Psoas muscle (tissue), 8 donors: Measurements from ENCODE around the gene RIMBP2. TPM values are rescaled to one million over a fixed set of nuclear protein-coding genes. Genes with fewer than 3 reads are reported as not detected.

Experiments
- ATAC-seq, 4 donors: fragments of 200-7000 bp; cut with Tn5 transposase; one replicate each; pipeline ENCODE4 v1.9.1; 2020; ENCODE audit warnings: moderate library complexity in 3 of 4, mild to moderate bottlenecking in 2 of 4
- DNase-seq, 2 donors: peaks; one replicate each; pipeline ENCODE4 v3.0.0-alpha.2; 2020
- H3K27ac ChIP-seq: fragments of 200-600 bp; one replicate; pipeline ENCODE4 v1.8.0; 2022
- H3K27me3 ChIP-seq, 3 donors: fragments of 200-600 bp in 1 of 3; one replicate each; pipeline versions ENCODE4 v1.6.1 to v1.8.0; 2013 to 2022; ENCODE audit warnings: low read length in 2 of 3, mild to moderate bottlenecking in 2 of 3, moderate library complexity in 1 of 3; ENCODE audit not compliant: insufficient read depth in 3 of 3
- H3K36me3 ChIP-seq, 2 donors: fragments of 200-600 bp in 1 of 2; one replicate each; pipeline versions ENCODE4 v1.6.1 to v1.8.0; 2013 to 2022; ENCODE audit warnings: low read depth in 1 of 2, mild to moderate bottlenecking in 1 of 2, moderate library complexity in 1 of 2; ENCODE audit not compliant: insufficient read depth in 1 of 2
- H3K4me1 ChIP-seq: fragments of 200-600 bp; one replicate; pipeline ENCODE4 v1.8.0; 2022
- H3K4me3 ChIP-seq: fragments of 200-600 bp; one replicate; pipeline ENCODE4 v1.8.0; 2022; ENCODE audit warnings: mild to moderate bottlenecking
- H3K9me3 ChIP-seq: fragments of 200-600 bp; one replicate; pipeline ENCODE4 v1.8.0; 2022
- CTCF ChIP-seq: fragments of 200-600 bp; IDR thresholded peaks from one replicate; pipeline ENCODE4 v1.8.0; 2022; ENCODE audit warnings: antibody characterized with exemption
- WGBS, 3 donors: extraction: QIAGEN DNeasy Blood & Tissue Kit; methylation state at CpG; one replicate each; pipeline versions ENCODE4 v1.1.6 to v1.1.7; 2013; 5-methylcytosine and 5-hydroxymethylcytosine counted together
- intact Hi-C, 2 donors: fragments of 100-400 bp; cut with DNase I; formaldehyde crosslinking; loops; one replicate each; pipeline versions ENCODE4 v1.11.0 to v1.14.2; 2022
- polyA plus RNA-seq, 3 donors: library from polyadenylated mRNA; stranded (reverse); fragments of 200-250 nt; gene quantifications; one replicate each; pipeline ENCODE4 v1.2.3, GENCODE V29; 2013
- total RNA-seq, 4 donors: library from RNA; stranded (reverse); fragmentation: NEBNext Ultra II Directional in 2 of 4; extraction: Animal tissue kit (Norgen Biotek cat#: 25700) in 2 of 4; gene quantifications; one replicate each; pipeline versions ENCODE4 v1.2.1 to v1.2.4, GENCODE V29; 2021 to 2023
- donor health status: healthy with polysubstance abuse.
- donor health status: DM: no; HTN: no; CAD: no; lungs with moderate emphysema.
- donor health status: Bipolar disorder and iron deficiency.
- donor health status: healthy.
- donor health status: DM: yes; HTN: yes; CAD: no.
- donor health status: DM: no; HTN: no; CAD: no.
- donor health status: DM: no; HTN: no; CAD: no.
- donor health status: DM: yes; HTN: yes; CAD: no.

RIMBP2 gene
- total and polyA plus RNA-seq, 7 donors = 0.05 to 1.2 (median 0.21) TPM

- Histone ChIP-seq H3K4me1 (no peaks in the 10 kb centered on the region), H3K4me3 (no peak overlapping the region), H3K27ac (no peak overlapping the region), H3K9me3 (no peaks in the 10 kb centered on the region), H3K36me3 (no peaks in the 10 kb centered on the region), H3K27me3 (peaks cover 0 to 10% (median 4%) of the 10 kb centered on the region in 3 donors)
- ATAC-seq (no peak), DNase-seq (no peak)
- 74 to 87% (median 75%) methylated on average over 18 of the region's 18 CpGs for whole genome bisulfite sequencing, 3 donors
- intact Hi-C loops = no loop called here
- no peak for TF ChIP-seq CTCF
These were observed 266.8 kb downstream of the RIMBP2 start for GRCh38 chr12:130449291-130449690.

GRCh38 chr12:130448044-130448821 lies 267.9 kb downstream of the RIMBP2 start:
- Histone ChIP-seq H3K27me3 (peaks cover 0 to 5% (median 4%) of the 10 kb centered on the region in 3 donors), H3K9me3 (no peaks in the 10 kb centered on the region), H3K36me3 (no peaks in the 10 kb centered on the region), H3K27ac (no peak overlapping the region), H3K4me1 (no peaks in the 10 kb centered on the region), H3K4me3 (no peak overlapping the region)
- ATAC-seq (no peak), DNase-seq (no peak)
- no peak for TF ChIP-seq CTCF
- WGBS, 3 donors = 69 to 74% (median 73%) methylated on average over 20 of the region's 20 CpGs
- intact Hi-C loops = no loop called here

GRCh38 chr12:130447655-130447965 lies 268.5 kb downstream of the RIMBP2 start:
- no peak for TF ChIP-seq CTCF
- no peaks in the 10 kb centered on the region for H3K9me3 ChIP-seq
- 85 to 88% (median 87%) methylated on average over 10 to 11 of the region's 11 CpGs for WGBS, 3 donors
- H3K27me3 ChIP-seq = peaks cover 0 to 4% (median 4%) of the 10 kb centered on the region in 3 donors
- no peaks in the 10 kb centered on the region for H3K4me1 ChIP-seq
- no peak overlapping the region for H3K27ac ChIP-seq
- intact Hi-C loops = no loop called here
- H3K4me3 ChIP-seq = no peak overlapping the region
- DNase-seq = no peak
- H3K36me3 ChIP-seq = no peaks in the 10 kb centered on the region
- no peak for ATAC-seq

- H3K27ac ChIP-seq = no peak overlapping the region
- no peak for TF ChIP-seq CTCF
- WGBS, 3 donors = 83% methylated on average over 32 of the region's 32 CpGs
- H3K9me3 ChIP-seq = no peaks in the 10 kb centered on the region
- DNase-seq (no peak), ATAC-seq (no peak)
- no peaks in the 10 kb centered on the region for H3K36me3 ChIP-seq
- H3K4me1 ChIP-seq = no peaks in the 10 kb centered on the region
- H3K27me3 ChIP-seq = peaks cover 0 to 4% (median 4%) of the 10 kb centered on the region in 3 donors
- intact Hi-C loops = no loop called here
- no peak overlapping the region for H3K4me3 ChIP-seq
These were observed 269.0 kb downstream of the RIMBP2 start for GRCh38 chr12:130446846-130447654.
